LNCAP (cell line): ENCODE data around the gene SNX30.

Experiments used
- CTCF ChIP-seq: fragments of 450-650 bp; IDR thresholded peaks from 2 replicates; pipeline ENCODE4 v1.5.1; 2017; ENCODE audit warnings: mild to moderate bottlenecking

Gene SNX30

GRCh38 chr9:112884721-112885120 lies 134.2 kb downstream of the SNX30 start:
- no peak for TF ChIP-seq CTCF

GRCh38 chr9:112885324-112885723 lies 134.8 kb downstream of the SNX30 start:
- no peak for TF ChIP-seq CTCF

- TF ChIP-seq CTCF, result no peak
Measured at GRCh38 chr9:112886351-112886750, 135.8 kb downstream of the SNX30 start.

- TF ChIP-seq CTCF, result no peak; the same call in 1 of the 2 replicates
Measured at GRCh38 chr9:112887381-112887780, 136.8 kb downstream of the SNX30 start.

GRCh38 chr9:112890106-112891081 lies 139.8 kb downstream of the SNX30 start, which contains the start of gene SLC46A2:
Gene SLC46A2 (minus strand): TSS chr9:112890876. CDS start chr9:112890681, 195 bp downstream.
- TF ChIP-seq CTCF, result no peak

- no peak for TF ChIP-seq CTCF
Measured at GRCh38 chr9:112891521-112891920, 141.0 kb downstream of the SNX30 start.

GRCh38 chr9:112892981-112893380 lies 142.4 kb downstream of the SNX30 start:
- no peak for TF ChIP-seq CTCF
